DMS53 treated with DMSO at 0.1 percent for 48 hours (cell line): ENCODE measurements around the gene ACADL.
A peak's percentile ranks its signal among the peaks of the same experiment; 100 is the strongest.

Source experiments
- DNase-seq: peaks from one replicate; lab custom pipeline; 2025; ENCODE audit not compliant: unreplicated experiment; lab: John Stamatoyannopoulos, UW

ACADL gene

GRCh38 chr2:210170446-210171303, 54.6 kb downstream of the ACADL start:
- DNase-seq = peak; percentile 87

- DNase-seq = no peak
These were observed 55.1 kb downstream of the ACADL start for GRCh38 chr2:210170196-210170445.

GRCh38 chr2:210169516-210170195, 55.6 kb downstream of the ACADL start:
- DNase-seq = no peak

DNA sequence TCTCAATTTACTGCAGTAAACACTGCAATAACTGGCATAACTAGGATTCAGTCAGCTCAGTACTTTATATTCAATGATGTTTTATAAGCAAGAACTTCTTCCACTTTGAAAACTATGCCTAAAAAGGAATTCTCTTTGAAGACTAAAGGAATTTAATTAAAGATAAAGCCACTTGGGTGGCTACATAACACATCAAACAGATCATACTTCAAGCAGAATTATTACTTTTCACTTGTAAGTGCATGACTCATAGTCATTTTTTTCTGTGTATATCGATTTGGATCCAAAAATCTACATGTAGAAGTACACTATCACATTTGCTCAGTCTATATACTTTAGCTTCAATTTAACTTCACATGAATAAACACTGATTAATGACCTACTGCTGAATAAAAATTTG, 58.0 kb downstream of the ACADL start:
- DNase-seq = no peak

DNA sequence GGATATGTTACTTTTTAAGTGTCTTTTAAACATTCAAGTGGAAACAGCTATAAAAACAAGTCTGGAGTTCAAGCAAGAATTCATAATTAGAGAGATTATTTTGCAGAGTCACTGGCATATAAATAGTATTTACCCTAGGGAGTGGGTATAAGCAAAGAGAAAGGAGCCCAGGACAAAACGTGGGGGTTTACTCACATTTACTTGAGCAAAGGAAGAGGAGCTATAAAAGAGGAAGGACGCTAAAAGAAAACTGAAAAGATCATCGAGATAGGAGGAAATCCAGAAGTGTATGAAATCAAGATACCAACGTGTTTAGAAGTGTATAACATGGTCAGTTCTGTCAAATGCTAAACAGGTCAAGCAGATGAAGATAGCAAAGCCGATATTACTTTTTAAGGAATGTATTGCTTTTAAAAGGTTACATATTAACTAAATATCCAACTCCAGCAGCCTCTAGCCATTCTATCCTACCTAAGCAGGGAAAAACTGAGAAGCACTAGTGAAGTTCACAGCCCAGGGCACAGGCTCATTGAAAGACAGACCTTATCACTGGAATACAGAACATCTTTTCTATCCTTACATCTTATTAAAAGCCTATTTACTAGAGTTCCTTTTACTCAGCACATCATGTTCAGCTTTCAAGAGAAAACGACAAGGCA, 62.7 kb downstream of the ACADL start:
- no peak for DNase-seq

- no peak for DNase-seq
These were observed 66.2 kb downstream of the ACADL start for GRCh38 chr2:210159059-210159458.

DNA sequence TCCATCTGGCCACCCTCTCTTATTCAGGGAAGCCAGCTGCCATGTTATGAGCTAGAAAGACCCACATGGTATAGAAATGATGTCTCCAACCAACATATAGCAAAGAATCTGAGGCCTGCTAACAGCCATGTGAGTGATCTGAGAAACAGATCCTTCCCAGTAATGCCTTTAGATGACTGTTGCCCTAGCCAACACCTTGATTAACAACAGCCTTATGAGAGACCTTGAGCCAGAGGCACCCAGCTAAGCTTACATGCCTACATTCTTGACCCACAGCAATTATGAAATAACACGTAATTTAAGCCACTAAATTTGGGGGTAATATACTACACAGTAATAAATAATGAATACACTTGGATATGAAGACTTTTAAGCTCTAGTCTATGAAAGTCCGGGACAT, 67.0 kb downstream of the ACADL start:
- DNase-seq = no peak

- no peak for DNase-seq
These were observed 67.7 kb downstream of the ACADL start for GRCh38 chr2:210157526-210157925.

DNA sequence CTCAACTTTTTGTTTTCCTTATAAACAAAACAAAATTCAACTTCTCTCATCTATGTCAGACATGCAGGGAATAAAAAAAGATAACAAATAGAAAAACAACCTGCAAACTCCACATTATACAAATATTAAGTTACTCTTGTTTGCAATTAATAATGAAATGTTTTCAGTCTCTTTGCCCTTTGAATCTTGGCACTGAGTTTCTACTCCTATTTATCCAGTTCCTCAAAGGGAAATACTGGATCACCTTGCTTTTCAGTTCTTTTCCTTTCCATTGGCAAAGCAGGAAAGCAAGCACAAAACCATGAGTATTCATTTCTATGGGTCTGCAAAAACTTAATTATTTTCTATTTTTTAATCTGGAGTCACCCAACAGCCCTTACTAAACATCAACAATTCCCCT, 77.6 kb downstream of the ACADL start:
- no peak for DNase-seq
